ENCODE measurements around the gene ITIH4. TPM values are rescaled to one million over a fixed set of nuclear protein-coding genes. Genes with fewer than 3 reads are reported as not detected.

The ITIH4 gene
- polyA plus RNA-seq, 1 of the 3 experiments (the other 2 are of a cell fraction): 2.0 TPM

- H3K79me2 ChIP-seq (ENCODE audit: insufficient read depth): no peaks in the 10 kb centered on the region
- H3K27me3 ChIP-seq (ENCODE audit: insufficient read depth): no peaks in the 10 kb centered on the region
- ChIA-PET POLR2A (no interaction called here), CTCF (interaction anchor here (1.9 kb wide), 1 partner anchor 10 kb away, joined by 5 read pairs; no protein-coding TSS in a partner anchor)
- no peaks in the 10 kb centered on the region for H4K20me1 ChIP-seq (ENCODE audit: insufficient read depth)
- WGBS (ENCODE audit: low lambda C conversion rate): 82% methylated on average over 4 of the region's 6 CpGs
- no peak for TF ChIP-seq RAD21 (IDR thresholded peaks at IDR 0.05; ENCODE audit: low read length)
- TF ChIP-seq RXRA (IDR thresholded peaks at IDR 0.05; ENCODE audit: borderline replicate concordance, low read depth): no peak
- no peak for TF ChIP-seq YY1 (IDR thresholded peaks at IDR 0.05; ENCODE audit: low read depth)
- no peak for TF ChIP-seq PBX3 (IDR thresholded peaks at IDR 0.05)
- TF ChIP-seq MAX (IDR thresholded peaks at IDR 0.05; ENCODE audit: low read depth): no peak
- no peak for TF ChIP-seq NRF1 (IDR thresholded peaks at IDR 0.05; ENCODE audit: low read depth, low read length)
- no peak for TF ChIP-seq FOSL2 (IDR thresholded peaks at IDR 0.05; ENCODE audit: borderline replicate concordance, low read depth)
- TF ChIP-seq RCOR1 (IDR thresholded peaks at IDR 0.05; ENCODE audit: low read length): no peak
- no peak for TF ChIP-seq EP300 (IDR thresholded peaks at IDR 0.05; ENCODE audit: borderline replicate concordance in 1 of 2, low read depth in 1 of 2, low read length in 1 of 2)
- no peak for TF ChIP-seq FOXM1 (IDR thresholded peaks at IDR 0.05; ENCODE audit: low read depth)
- TF ChIP-seq EZH2phosphoT487 (IDR thresholded peaks at IDR 0.05; ENCODE audit: borderline replicate concordance, low read depth): no peak
- H2AFZ ChIP-seq (ENCODE audit: low read depth): no peak overlapping the region
- H3K9ac ChIP-seq: no peak overlapping the region
- no peaks in the 10 kb centered on the region for H3K9me2 ChIP-seq
- no peak overlapping the region for H3K4me3 ChIP-seq (ENCODE audit: low read depth in 2 of 2, low read length in 1 of 2)
- H3K4me2 ChIP-seq: no peak overlapping the region
- DNase-seq: no peak
- H3F3A ChIP-seq (replicated peaks; ENCODE audit: insufficient read depth): no peaks in the 10 kb centered on the region
- no peaks in the 10 kb centered on the region for H3K36me3 ChIP-seq (replicated peaks in 1 of 2; ENCODE audit: control insufficient read depth in 1 of 2, insufficient read depth in 2 of 2, low read length in 1 of 2)
- no peak overlapping the region for H3K27ac ChIP-seq (ENCODE audit: low read depth in 2 of 2, low read length in 1 of 2)
- peaks cover 0 to 3% of the 10 kb centered on the region in 2 experiments; a peak in 1 of 4 replicates for H3K4me1 ChIP-seq (ENCODE audit: control insufficient read depth in 1 of 2, insufficient read depth in 2 of 2, low read depth in 1 of 2, low read length in 1 of 2)
- no peaks in the 10 kb centered on the region for H3K9me3 ChIP-seq
Observed at GRCh38 chr3:52789746-52790040, 40.8 kb downstream of the ITIH4 start.

GRCh38 chr3:52788890-52789745 is 41.4 kb downstream of the ITIH4 start:
- CTCF ChIA-PET: interaction anchor here (1.5 kb wide), 1 partner anchor 22 kb away, joined by 3 read pairs; no protein-coding TSS in a partner anchor
- no peaks in the 10 kb centered on the region for H3K36me3 ChIP-seq (replicated peaks in 1 of 2; ENCODE audit: control insufficient read depth in 1 of 2, insufficient read depth in 2 of 2, low read length in 1 of 2)
- TF ChIP-seq FOXJ3 (CRISPR knock-in tag; IDR thresholded peaks at IDR 0.05) (no peak), TEAD4 (IDR thresholded peaks at IDR 0.05; ENCODE audit: borderline replicate concordance, insufficient read depth) (no peak), EP300 (IDR thresholded peaks at IDR 0.05; ENCODE audit: borderline replicate concordance in 1 of 2, low read depth in 1 of 2, low read length in 1 of 2) (no peak), RXRA (IDR thresholded peaks at IDR 0.05; ENCODE audit: borderline replicate concordance, low read depth) (no peak), GATA2 (CRISPR knock-in tag; IDR thresholded peaks at IDR 0.05) (no peak), RAD21 (IDR thresholded peaks at IDR 0.05; ENCODE audit: low read length) (no peak), USF2 (IDR thresholded peaks at IDR 0.05; ENCODE audit: borderline replicate concordance, low read depth, low read length) (no peak), GABPA (IDR thresholded peaks at IDR 0.05; ENCODE audit: low read depth) (no peak), NRF1 (IDR thresholded peaks at IDR 0.05; ENCODE audit: low read depth, low read length) (no peak), MEF2A (IDR thresholded peaks at IDR 0.05; ENCODE audit: borderline replicate concordance, low read depth) (no peak), ZBTB33 (IDR thresholded peaks at IDR 0.05; ENCODE audit: borderline replicate concordance, low read depth) (no peak), CHD2 (IDR thresholded peaks at IDR 0.05; ENCODE audit: low read length, partially characterized antibody) (no peak), TCF12 (IDR thresholded peaks at IDR 0.05) (no peak), POLR2AphosphoS5 (IDR thresholded peaks at IDR 0.05; ENCODE audit: low read depth, low read length) (no peak), JUND (IDR thresholded peaks at IDR 0.05) (no peak), PBX3 (IDR thresholded peaks at IDR 0.05) (no peak)

More at GRCh38 chr3:52788890-52789745, 41.4 kb downstream of the ITIH4 start:
- H3K4me3 ChIP-seq (ENCODE audit: low read depth in 2 of 2, low read length in 1 of 2): no peak overlapping the region
- no peak for DNase-seq
- H2AFZ ChIP-seq (ENCODE audit: low read depth): no peak overlapping the region
- H3K9ac ChIP-seq: no peak overlapping the region
- no peaks in the 10 kb centered on the region for H4K20me1 ChIP-seq (ENCODE audit: insufficient read depth)
- POLR2A ChIA-PET: no interaction called here
- WGBS (ENCODE audit: low lambda C conversion rate): 75% methylated on average over 10 of the region's 16 CpGs
- no peak overlapping the region for H3K4me2 ChIP-seq
- peaks cover 0 to 3% of the 10 kb centered on the region in 2 experiments; a peak in 1 of 4 replicates for H3K4me1 ChIP-seq (ENCODE audit: control insufficient read depth in 1 of 2, insufficient read depth in 2 of 2, low read depth in 1 of 2, low read length in 1 of 2)
- H3K27ac ChIP-seq (ENCODE audit: low read depth in 2 of 2, low read length in 1 of 2): no peak overlapping the region
- no peaks in the 10 kb centered on the region for H3K9me2 ChIP-seq
- H3K27me3 ChIP-seq (ENCODE audit: insufficient read depth): no peaks in the 10 kb centered on the region
- H3F3A ChIP-seq (replicated peaks; ENCODE audit: insufficient read depth): no peaks in the 10 kb centered on the region
- no peaks in the 10 kb centered on the region for H3K79me2 ChIP-seq (ENCODE audit: insufficient read depth)
- H3K9me3 ChIP-seq: no peaks in the 10 kb centered on the region

Data from SK-N-SH (cell line).